ENCODE data around the gene KCNJ12.

- TF ChIP-seq EZH2 (IDR thresholded peaks at IDR 0.05) (no peak), POLR2AphosphoS5 (IDR thresholded peaks at IDR 0.05; ENCODE audit: borderline replicate concordance, low read depth, low read length) (no peak), FOXP2 (optimal IDR thresholded peaks at IDR 0.05; ENCODE audit: control extremely low read depth, extremely low read length, insufficient read depth) (no peak)
These were observed 9.2 kb downstream of the KCNJ12 start for GRCh38 chr17:21385281-21385845.
